ENCODE results near the gene BRI3.

DNA sequence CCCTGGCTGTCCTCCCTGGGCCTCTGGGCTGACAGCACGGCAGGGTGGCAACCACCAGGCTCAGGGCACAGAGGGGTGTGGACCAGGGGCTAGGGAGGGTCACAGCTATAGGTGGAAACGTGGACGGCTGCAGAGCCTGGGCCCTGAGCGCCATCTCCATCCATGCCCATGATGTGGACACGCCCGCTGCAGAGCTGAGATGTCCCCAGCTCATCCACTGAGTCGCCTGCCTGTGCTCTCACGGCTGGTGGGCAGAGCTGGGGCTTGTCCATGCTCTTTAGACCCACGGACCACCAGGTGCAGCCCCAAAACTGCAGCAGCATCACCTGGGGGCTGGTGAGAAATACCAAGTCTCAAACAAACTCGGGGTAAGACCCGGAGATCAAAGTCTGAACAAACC is 45.6 kb upstream of the BRI3 start:
- TF ChIP-seq, protein P1, sequence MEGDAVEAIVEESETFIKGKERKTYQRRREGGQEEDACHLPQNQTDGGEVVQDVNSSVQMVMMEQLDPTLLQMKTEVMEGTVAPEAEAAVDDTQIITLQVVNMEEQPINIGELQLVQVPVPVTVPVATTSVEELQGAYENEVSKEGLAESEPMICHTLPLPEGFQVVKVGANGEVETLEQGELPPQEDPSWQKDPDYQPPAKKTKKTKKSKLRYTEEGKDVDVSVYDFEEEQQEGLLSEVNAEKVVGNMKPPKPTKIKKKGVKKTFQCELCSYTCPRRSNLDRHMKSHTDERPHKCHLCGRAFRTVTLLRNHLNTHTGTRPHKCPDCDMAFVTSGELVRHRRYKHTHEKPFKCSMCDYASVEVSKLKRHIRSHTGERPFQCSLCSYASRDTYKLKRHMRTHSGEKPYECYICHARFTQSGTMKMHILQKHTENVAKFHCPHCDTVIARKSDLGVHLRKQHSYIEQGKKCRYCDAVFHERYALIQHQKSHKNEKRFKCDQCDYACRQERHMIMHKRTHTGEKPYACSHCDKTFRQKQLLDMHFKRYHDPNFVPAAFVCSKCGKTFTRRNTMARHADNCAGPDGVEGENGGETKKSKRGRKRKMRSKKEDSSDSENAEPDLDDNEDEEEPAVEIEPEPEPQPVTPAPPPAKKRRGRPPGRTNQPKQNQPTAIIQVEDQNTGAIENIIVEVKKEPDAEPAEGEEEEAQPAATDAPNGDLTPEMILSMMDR (IDR thresholded peaks at IDR 0.05; ENCODE audit: low read length) = no peak
- TF ChIP-seq EZH2 (IDR thresholded peaks at IDR 0.05; ENCODE audit: borderline replicate concordance, low read length) = no peak

Measured in OCI-LY1 (cell line).